GM13976 (cell line): Measurements from ENCODE around the gene TOP3A.

ENCODE experiments used
- DNase-seq: peaks from one replicate; pipeline ENCODE4 v3.0.0; 2012; ENCODE audit warnings: low spot score
- in situ Hi-C: fragments of 300-500 bp; cut with MboI; formaldehyde crosslinking; loops from one replicate; pipeline ENCODE4 v1.12.0; 2022; ENCODE audit warnings: low sequenced_read_pairs, mixed read lengths, inconsistent platforms; ENCODE audit not compliant: unreplicated experiment
- TF ChIP-seq, protein P1 (sequence below): IDR thresholded peaks from 2 replicates; pipeline ENCODE4 v1.5.1; 2012; ENCODE audit warnings: borderline replicate concordance, mild to moderate bottlenecking; ENCODE audit not compliant: insufficient read depth; ENCODE audit errors: extremely low read depth, missing control alignments, control extremely low read depth

The TOP3A gene

GRCh38 chr17:18319604-18320256 lies 4.9 kb upstream of the TOP3A start:
- in situ Hi-C loops: no loop called here
- TF ChIP-seq, protein P1, sequence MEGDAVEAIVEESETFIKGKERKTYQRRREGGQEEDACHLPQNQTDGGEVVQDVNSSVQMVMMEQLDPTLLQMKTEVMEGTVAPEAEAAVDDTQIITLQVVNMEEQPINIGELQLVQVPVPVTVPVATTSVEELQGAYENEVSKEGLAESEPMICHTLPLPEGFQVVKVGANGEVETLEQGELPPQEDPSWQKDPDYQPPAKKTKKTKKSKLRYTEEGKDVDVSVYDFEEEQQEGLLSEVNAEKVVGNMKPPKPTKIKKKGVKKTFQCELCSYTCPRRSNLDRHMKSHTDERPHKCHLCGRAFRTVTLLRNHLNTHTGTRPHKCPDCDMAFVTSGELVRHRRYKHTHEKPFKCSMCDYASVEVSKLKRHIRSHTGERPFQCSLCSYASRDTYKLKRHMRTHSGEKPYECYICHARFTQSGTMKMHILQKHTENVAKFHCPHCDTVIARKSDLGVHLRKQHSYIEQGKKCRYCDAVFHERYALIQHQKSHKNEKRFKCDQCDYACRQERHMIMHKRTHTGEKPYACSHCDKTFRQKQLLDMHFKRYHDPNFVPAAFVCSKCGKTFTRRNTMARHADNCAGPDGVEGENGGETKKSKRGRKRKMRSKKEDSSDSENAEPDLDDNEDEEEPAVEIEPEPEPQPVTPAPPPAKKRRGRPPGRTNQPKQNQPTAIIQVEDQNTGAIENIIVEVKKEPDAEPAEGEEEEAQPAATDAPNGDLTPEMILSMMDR: no peak
- DNase-seq: no peak

- no peak for DNase-seq
- TF ChIP-seq, protein P1: no peak
- in situ Hi-C loops: no loop called here
Observed at GRCh38 chr17:18318771-18319450, 4.1 kb upstream of the TOP3A start.

DNA sequence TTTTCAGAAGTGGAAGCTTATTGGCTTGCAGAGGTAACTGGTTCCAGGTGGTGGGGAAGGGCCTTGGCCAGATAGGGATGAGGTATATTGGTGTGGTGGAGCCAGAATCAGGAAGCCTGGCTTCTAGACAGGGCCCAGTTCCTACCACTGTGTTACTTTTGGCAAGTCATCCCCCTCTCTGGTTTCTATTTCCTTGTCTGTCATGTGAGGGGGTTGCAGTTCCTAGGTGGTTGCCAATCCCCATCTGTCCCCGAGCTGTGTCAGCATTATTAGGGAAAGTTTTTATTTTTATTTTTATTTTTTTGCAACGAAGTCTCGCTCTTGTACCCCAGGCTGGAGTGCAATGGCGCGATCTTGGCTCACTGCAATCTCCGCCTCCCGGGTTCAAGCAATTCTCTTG lies 3.3 kb upstream of the TOP3A start:
- in situ Hi-C loops: no loop called here
- TF ChIP-seq, protein P1: no peak
- DNase-seq: no peak

GRCh38 chr17:18315961-18316360 lies 1.2 kb upstream of the TOP3A start:
- in situ Hi-C loops: no loop called here
- DNase-seq: no peak

DNA sequence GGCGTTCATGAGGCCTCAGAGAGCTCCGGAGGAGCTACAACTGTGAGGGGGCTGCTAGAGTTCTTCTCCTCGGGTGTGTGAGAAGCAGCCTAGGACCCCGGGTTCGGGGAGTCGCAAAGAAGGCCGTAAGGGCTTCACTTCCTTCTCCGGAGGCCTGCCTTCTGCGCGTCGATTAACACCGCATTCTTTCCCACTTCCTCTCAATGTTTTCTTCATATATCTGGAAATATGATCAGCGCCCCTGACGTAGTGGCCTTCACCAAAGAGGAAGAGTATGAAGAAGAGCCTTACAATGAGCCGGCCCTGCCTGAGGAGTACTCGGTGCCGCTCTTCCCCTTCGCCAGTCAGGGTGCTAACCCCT lies 748 bp upstream of the TOP3A start:
- TF ChIP-seq, protein P1: no peak
- no peak for DNase-seq
- in situ Hi-C loops: no loop called here

More at GRCh38 chr17:18315961-18316360, 1.2 kb upstream of the TOP3A start:
- TF ChIP-seq, protein P1: no peak

DNA sequence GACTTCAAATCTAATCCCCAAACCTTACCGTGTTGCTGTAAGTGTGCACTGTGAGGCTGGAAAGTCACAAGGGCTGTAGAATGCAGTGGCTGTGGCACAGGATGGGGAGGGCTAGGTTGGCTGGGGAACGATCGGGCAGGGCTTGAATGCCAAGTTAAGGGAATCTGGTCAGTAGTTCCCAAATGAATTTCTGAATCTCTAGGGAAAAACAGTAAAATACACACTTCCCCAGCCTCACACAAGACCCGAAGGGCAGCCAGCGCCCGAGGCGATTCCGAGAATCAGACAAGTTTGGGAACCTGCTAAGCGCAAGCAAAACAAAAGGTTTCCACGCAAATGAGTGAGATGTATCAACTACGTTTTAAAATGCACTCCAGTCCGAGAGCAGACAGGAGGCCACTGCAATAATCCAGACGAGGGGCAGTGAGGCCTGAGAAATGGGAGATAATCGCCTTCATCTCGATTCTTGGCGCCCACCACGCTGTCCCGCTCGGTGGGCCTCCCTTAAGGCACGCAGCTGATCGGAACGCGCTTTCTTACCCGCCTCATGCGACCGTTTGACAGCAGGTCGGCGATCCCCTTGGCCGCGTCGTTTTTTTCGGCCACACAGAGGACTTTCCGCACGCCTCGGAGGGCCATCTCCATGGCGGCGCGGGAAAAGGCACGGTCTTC lies 599 bp downstream of the TOP3A start:
- no peak for DNase-seq
- in situ Hi-C loops: no loop called here
- TF ChIP-seq, protein P1: no peak
